Fibroblast of the conjunctiva (primary cell): ENCODE results near the gene RIN3.

Experiments
- DNase-seq: peaks from one replicate; pipeline ENCODE4 v3.0.0-alpha.2; 2010; ENCODE audit warnings: low read depth

Gene RIN3

GRCh38 chr14:92714739-92715307 lies 201.2 kb downstream of the RIN3 start:
- DNase-seq = peak; percentile 56

- DNase-seq = no peak
These were observed 202.6 kb downstream of the RIN3 start for GRCh38 chr14:92716131-92716530.

DNA sequence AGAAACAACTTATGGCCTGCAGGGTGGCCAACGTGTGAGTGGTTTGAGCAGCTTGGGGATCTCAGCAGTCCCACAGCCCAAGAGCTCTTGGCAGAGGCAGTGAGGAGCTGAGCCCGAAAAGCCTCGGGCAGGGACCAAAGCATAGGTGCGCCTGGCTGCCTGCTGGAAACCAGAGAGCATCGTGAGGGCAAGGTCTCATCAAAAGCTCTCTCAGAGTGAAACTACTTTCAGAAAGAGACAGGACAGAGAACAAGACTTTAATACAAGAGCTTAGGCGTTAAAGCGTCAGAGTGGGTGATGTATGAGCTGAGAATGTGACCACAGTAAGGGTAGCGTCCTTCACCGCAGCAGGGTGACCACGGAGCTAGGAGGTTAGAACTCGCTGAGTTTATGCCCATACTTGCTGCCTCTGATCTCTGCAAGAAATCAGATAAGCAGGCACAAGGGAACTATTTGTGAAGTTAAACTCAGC lies 204.0 kb downstream of the RIN3 start:
- DNase-seq = no peak

- DNase-seq = no peak
These were observed 205.1 kb downstream of the RIN3 start for GRCh38 chr14:92718664-92719063.

- peak; percentile 30 for DNase-seq
These were observed 205.8 kb downstream of the RIN3 start for GRCh38 chr14:92719421-92719820.

DNA sequence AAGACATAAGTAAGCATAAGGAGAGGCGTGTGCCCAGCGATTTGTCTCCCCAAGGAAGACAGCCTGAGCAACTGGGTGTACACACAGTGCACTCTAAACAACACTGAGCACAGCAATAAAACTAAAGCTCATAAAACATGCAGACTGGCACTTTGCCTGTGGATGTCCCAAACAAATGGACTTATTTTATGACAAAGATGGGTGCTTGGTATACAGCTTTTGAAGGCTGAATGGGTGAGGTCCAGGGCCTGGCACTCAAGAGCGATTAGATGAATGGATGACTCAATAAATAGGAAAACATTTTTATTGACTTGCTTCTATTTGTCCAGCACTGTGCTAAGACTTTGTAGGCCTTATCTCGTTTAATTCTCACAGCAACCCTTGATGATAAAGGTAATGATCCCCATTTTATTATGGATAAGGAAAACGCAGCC lies 206.3 kb downstream of the RIN3 start:
- DNase-seq = no peak

- no peak for DNase-seq
These were observed 211.1 kb downstream of the RIN3 start for GRCh38 chr14:92724516-92725340.

GRCh38 chr14:92726135-92726932 lies 212.8 kb downstream of the RIN3 start:
- peak; percentile 67 for DNase-seq

DNA sequence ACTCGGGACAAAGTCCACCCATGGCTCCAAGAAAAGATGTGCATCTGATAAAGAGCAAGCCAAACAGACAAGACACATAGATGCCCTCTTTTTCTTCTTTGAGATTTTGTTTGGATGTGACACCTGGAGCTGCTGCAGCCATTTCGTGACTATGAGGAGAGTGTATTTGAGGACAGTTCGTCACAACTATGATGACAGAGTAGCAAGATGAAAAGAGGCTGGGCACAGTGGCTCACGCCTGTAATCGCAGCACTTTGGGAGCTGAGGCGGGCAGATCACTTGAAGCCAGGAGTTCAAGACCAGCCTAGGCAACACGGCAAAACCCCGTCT lies 213.3 kb downstream of the RIN3 start:
- no peak for DNase-seq

DNA sequence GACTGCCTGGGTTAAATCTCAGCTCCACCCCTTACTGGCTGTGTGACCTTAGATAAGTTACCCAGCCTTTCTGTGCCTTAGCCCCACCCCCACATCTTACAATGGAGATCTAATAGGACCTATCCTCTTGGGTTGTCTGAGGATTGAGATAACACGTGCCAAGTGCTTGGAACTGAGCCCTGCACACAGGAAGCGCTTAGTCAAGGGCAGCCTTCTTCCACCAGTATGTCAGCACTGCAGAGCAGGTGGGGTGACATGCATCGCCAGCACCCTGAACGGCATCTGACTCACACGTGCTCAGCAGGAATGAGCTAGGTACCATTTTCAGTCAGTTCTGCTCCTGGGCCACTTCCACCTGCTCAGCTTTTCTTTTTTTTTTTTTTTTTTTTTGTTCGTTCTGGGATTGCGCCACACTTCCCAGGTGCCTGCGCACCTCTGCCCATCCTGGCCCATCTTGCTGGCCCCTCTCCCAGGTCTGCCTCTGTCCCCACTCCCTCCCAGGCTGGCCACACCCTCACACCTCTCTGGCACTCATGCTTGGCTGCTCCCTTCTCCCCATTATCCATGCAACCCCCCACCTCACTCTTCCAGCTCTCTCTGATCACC lies 215.3 kb downstream of the RIN3 start:
- DNase-seq = no peak

DNA sequence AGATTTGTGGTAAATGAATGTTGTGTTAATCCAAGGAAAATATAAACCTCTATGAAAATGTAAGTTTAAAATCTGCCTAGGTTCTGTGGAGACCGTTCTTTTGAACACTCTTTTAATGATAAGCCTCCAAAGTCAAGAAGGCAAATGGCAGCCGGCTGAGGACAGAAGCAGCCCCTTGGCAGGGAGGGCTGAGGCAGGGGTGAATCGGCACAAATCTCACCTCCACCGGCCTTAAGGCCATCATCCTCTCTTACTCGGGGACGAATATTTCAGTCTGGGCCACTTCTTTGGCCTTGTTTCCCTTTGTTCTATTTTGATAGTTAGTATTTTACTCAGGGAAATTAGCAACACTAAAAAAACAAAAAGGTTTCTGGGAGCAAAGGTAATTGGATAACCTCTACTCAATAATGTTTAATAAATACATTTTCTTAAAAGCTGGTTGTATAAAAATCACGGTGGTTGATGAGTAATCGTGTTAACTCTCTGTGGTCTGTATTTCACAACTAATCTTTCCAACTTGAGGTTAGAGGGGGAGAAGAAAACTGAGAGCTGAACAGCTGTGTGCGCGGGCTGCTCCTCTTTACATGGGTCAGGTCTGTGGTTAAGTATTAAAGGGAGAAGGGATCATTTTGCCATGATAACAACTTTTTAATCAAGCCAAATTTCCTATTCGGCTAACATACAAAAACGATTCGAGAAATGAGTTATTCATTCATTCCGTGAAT lies 216.2 kb downstream of the RIN3 start:
- peak; percentile 17 for DNase-seq

GRCh38 chr14:92731622-92732115 lies 218.1 kb downstream of the RIN3 start:
- no peak for DNase-seq

- DNase-seq = no peak
These were observed 219.4 kb downstream of the RIN3 start for GRCh38 chr14:92733007-92733406.

GRCh38 chr14:92734618-92735017 lies 221.0 kb downstream of the RIN3 start:
- DNase-seq = no peak

GRCh38 chr14:92735344-92735743 lies 221.8 kb downstream of the RIN3 start:
- DNase-seq = no peak

GRCh38 chr14:92737206-92737605 lies 223.6 kb downstream of the RIN3 start:
- no peak for DNase-seq

- DNase-seq = no peak
These were observed 224.1 kb downstream of the RIN3 start for GRCh38 chr14:92737619-92738188.
